ENCODE results near the gene UEVLD.

DNA sequence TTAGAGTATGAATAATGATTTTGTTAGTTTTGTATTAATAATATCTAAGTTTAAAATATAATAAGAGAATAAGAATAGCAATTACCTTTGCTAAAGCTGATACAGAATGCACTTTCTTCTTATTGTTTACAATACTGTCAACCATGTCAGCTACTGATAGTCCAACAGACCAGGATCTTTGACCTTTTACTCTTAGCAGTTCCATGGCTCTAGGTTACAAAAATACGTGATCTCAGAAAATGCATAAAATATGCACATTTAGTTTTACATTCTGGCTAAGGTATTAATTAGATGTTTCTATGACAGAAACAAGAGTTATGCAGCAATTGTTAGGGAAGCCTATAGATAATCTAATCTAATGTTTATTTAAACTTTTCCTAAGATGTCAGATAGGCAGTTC lies 54.3 kb downstream of the UEVLD start:
- TF ChIP-seq, protein P1, sequence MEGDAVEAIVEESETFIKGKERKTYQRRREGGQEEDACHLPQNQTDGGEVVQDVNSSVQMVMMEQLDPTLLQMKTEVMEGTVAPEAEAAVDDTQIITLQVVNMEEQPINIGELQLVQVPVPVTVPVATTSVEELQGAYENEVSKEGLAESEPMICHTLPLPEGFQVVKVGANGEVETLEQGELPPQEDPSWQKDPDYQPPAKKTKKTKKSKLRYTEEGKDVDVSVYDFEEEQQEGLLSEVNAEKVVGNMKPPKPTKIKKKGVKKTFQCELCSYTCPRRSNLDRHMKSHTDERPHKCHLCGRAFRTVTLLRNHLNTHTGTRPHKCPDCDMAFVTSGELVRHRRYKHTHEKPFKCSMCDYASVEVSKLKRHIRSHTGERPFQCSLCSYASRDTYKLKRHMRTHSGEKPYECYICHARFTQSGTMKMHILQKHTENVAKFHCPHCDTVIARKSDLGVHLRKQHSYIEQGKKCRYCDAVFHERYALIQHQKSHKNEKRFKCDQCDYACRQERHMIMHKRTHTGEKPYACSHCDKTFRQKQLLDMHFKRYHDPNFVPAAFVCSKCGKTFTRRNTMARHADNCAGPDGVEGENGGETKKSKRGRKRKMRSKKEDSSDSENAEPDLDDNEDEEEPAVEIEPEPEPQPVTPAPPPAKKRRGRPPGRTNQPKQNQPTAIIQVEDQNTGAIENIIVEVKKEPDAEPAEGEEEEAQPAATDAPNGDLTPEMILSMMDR (IDR thresholded peaks at IDR 0.05; ENCODE audit: low read length), result no peak
- TF ChIP-seq EZH2 (optimal IDR thresholded peaks at IDR 0.05; ENCODE audit: low read depth, low read length), result no peak
